Smooth muscle cell (in vitro differentiated cells): ENCODE data around the gene ANKRD36B. TPM values are rescaled to one million over a fixed set of nuclear protein-coding genes. Genes with fewer than 3 reads are reported as not detected.
"Not testable (repeated sequence)": the region's sequence is repeated elsewhere in the genome, so short reads cannot be mapped to it uniquely, and the experiment has no call there.

Experiments used
- DNase-seq: peaks from one replicate; lab custom pipeline; 2025; ENCODE audit not compliant: unreplicated experiment; lab: John Stamatoyannopoulos, UW
- H2AFZ ChIP-seq: fragments of 200-600 bp; sonication (generic); 2 replicates; pipeline ENCODE4 v1.6.0; 2016; ENCODE audit warnings: antibody characterized with exemption, low read depth, mild to moderate bottlenecking
- H3F3A ChIP-seq: fragments of 200-600 bp; sonication (generic); 2 replicates; pipeline ENCODE4 v1.6.0; 2017; ENCODE audit warnings: antibody characterized with exemption, low read depth
- H3K27ac ChIP-seq: fragments of 200-600 bp; sonication (generic); 2 replicates; pipeline ENCODE4 v1.5.1; 2016; ENCODE audit warnings: low read depth, mild to moderate bottlenecking
- H3K27me3 ChIP-seq: fragments of 200-600 bp; sonication (generic); 2 replicates; pipeline ENCODE4 v1.6.1; 2016; ENCODE audit warnings: low read depth, mild to moderate bottlenecking
- H3K36me3 ChIP-seq: fragments of 200-600 bp; sonication (generic); 2 replicates; pipeline ENCODE4 v1.5.1; 2016; ENCODE audit warnings: low read depth
- H3K4me1 ChIP-seq: fragments of 200-600 bp; sonication (generic); 2 replicates; pipeline ENCODE4 v1.5.1; 2016; ENCODE audit warnings: low read depth
- H3K4me2 ChIP-seq: fragments of 200-600 bp; sonication (generic); 2 replicates; pipeline ENCODE4 v1.6.0; 2016; ENCODE audit warnings: mild to moderate bottlenecking
- H3K4me3 ChIP-seq: fragments of 200-600 bp; sonication (generic); 2 replicates; pipeline ENCODE4 v1.5.1; 2016; ENCODE audit warnings: mild to moderate bottlenecking
- H3K79me2 ChIP-seq: fragments of 200-600 bp; sonication (generic); 2 replicates; pipeline ENCODE4 v1.6.0; 2016; ENCODE audit warnings: low read depth, mild to moderate bottlenecking
- H3K9ac ChIP-seq: fragments of 200-600 bp; sonication (generic); 2 replicates; pipeline ENCODE4 v1.6.0; 2016; ENCODE audit warnings: low read depth
- H3K9me3 ChIP-seq: fragments of 200-600 bp; sonication (generic); replicated peaks from 2 replicates; pipeline ENCODE4 v1.5.1; 2016; ENCODE audit warnings: low read depth
- H4K20me1 ChIP-seq: fragments of 200-600 bp; sonication (generic); 2 replicates; pipeline ENCODE4 v1.6.0; 2016; ENCODE audit warnings: low read depth
- WGBS: methylation state at CpG from one replicate; pipeline ENCODE4 v1.1.7; 2016; ENCODE audit warnings: low lambda C conversion rate; 5-methylcytosine and 5-hydroxymethylcytosine counted together
- polyA plus RNA-seq: library from polyadenylated mRNA; unstranded; fragments of >200 nt; fragmentation: Nextera tagmentation; extraction: Ambion mirVana; gene quantifications from 2 replicates; pipeline ENCODE4 v1.2.1, GENCODE V29; 2016
- total RNA-seq: library from RNA; depleted of rRNA; stranded (reverse); fragments of >200 nt; gene quantifications from 2 replicates; pipeline ENCODE4 v1.2.3, GENCODE V29; 2014
- TF ChIP-seq, protein P1 (sequence below): fragments of 200-600 bp; sonication (generic); IDR thresholded peaks from 2 replicates; pipeline ENCODE4 v1.5.1; 2017; ENCODE audit warnings: borderline replicate concordance, mild to moderate bottlenecking, antibody characterized with exemption; ENCODE audit not compliant: insufficient read depth, poor library complexity, severe bottlenecking

Gene ANKRD36B
- total and polyA plus RNA-seq, 2 experiments from 2014 or later, result 13.9 to 16.9 TPM

DNA sequence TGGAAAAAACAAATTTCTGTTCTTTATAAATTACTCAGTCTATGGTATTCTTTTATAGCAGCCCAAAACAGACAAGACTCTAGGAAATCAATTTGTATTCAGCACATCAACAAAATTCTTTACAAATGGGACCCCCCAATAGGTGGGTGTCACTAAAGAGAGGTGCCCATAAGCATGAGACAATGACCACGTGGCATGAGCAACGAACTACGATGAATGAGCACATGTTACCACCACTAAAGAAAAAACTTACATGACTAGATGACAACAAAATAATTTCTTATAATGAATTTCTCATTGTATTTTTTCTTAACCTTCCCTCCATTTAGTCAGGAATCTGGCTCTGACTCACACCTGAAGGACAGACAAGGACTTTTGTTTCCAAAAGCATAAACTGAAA is 3.8 kb upstream of the ANKRD36B start:
- not testable (repeated sequence) for H2AFZ ChIP-seq, H3K9me3 ChIP-seq, DNase-seq, H3K9ac ChIP-seq, H3K79me2 ChIP-seq, H3K4me3 ChIP-seq, H3K4me1 ChIP-seq, H3K27ac ChIP-seq, H3K36me3 ChIP-seq, H3F3A ChIP-seq, H3K27me3 ChIP-seq, H3K4me2 ChIP-seq, H4K20me1 ChIP-seq
- WGBS, result 92% methylated on average over 3 of the region's 3 CpGs

DNA sequence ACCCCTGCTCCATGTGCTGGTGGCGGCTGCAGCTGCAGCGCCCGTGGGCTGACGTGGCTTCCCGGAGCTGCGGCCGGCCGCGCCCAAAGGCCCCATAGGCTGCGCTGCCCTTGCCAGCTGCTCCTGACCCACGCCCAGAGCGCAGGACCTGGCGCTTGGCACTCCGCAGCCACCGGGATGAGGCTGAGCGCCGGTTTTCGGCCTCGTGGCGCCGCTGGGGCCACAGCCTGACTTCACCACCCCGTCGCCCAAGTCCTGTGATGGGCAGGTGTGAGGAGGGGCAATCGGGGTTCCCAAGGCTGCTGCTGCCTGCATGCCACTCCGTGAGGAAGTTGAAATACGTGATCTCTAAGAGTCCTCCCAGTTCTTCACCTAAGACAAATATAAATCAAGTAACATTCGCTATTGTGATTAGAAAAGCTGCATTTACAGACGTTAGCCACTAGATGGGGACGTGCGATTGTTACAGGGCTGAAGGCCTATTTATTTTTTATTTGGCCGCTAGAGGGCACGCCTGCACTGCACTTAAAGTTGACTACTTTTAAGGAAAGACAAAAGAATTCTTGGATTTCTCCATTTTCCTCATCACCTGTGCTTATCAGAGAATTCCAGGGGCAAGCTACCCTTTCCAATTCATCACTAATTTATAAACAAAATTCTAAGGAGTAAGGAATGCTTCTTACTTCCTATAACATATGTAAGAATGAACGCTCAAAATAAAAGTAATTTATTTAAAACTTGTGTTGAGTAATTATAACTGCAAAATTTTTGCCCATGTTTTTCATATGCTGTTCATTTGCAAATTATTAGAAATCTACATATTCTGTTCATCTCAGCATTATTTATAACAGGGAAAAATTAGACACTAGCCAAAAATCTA is 1.1 kb upstream of the ANKRD36B start:
- H3K36me3 ChIP-seq, H3K4me1 ChIP-seq, H4K20me1 ChIP-seq, H3K9me3 ChIP-seq, H3F3A ChIP-seq, DNase-seq, H3K27me3 ChIP-seq: not testable (repeated sequence)
- TF ChIP-seq, protein P1, sequence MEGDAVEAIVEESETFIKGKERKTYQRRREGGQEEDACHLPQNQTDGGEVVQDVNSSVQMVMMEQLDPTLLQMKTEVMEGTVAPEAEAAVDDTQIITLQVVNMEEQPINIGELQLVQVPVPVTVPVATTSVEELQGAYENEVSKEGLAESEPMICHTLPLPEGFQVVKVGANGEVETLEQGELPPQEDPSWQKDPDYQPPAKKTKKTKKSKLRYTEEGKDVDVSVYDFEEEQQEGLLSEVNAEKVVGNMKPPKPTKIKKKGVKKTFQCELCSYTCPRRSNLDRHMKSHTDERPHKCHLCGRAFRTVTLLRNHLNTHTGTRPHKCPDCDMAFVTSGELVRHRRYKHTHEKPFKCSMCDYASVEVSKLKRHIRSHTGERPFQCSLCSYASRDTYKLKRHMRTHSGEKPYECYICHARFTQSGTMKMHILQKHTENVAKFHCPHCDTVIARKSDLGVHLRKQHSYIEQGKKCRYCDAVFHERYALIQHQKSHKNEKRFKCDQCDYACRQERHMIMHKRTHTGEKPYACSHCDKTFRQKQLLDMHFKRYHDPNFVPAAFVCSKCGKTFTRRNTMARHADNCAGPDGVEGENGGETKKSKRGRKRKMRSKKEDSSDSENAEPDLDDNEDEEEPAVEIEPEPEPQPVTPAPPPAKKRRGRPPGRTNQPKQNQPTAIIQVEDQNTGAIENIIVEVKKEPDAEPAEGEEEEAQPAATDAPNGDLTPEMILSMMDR, result peak; percentile 100
- peak overlapping the region; percentile 99 for H2AFZ ChIP-seq
- H3K79me2 ChIP-seq, result peaks cover 11% of the 10 kb centered on the region
- H3K27ac ChIP-seq, result peak overlapping the region; percentile 63
- peak overlapping the region; percentile 95 for H3K4me2 ChIP-seq
- peak overlapping the region; percentile 83 for H3K4me3 ChIP-seq
- 3% methylated on average over 33 of the region's 33 CpGs for WGBS
- H3K9ac ChIP-seq, result peak overlapping the region; percentile 55

DNA sequence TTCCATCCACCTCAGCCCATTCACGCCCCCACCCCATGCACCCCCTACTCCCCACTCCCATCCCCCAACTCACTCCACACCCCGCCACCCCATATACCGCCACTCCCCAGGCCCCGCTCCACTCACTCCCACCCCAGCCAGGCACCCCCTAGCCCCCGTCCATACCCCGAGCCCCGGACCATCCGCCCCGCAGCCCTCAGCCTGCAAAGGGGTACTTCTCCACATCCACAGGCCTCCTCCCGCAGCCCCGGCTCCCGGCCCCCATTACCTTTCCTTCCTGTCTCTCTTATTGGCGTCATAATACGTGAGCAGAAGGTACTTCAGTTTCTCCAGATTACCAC is 450 bp downstream of the ANKRD36B start:
- 3% methylated on average over 10 of the region's 14 CpGs for WGBS

DNA sequence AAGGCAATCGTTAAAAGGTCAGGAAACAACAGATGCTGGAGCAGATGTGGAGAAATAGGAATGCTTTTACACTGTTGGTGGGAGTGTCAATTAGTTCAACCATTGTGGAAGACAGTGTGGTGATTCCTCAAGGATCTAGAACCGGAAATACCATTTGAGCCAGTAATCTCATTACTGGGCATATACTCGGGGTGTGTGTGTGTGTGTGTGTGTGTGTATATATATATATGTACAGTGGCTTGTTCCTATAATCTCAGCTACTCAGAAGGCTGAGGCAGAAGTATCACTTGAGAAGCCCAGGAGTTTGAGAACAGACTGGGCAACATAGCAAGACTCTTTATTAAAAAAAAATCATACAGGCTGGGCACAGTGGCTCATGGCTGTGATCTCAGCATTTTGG is 24.0 kb downstream of the ANKRD36B start:
- H2AFZ ChIP-seq, H3K9ac ChIP-seq: not testable (repeated sequence)
- WGBS, result 64% methylated on average over 3 of the region's 3 CpGs

More for the DNA sequence above, 450 bp downstream of the ANKRD36B start:
- Histone ChIP-seq H2AFZ (peak overlapping the region; percentile 86), H3K4me2 (peak overlapping the region; percentile 89), H3K9ac (peak overlapping the region; percentile 33), H3K27ac (peak overlapping the region; percentile 45), H3K4me3 (peak overlapping the region; percentile 83), H3K79me2 (peaks cover 11% of the 10 kb centered on the region)
- not testable (repeated sequence) for DNase-seq, H3K36me3 ChIP-seq, H3K4me1 ChIP-seq, H3K9me3 ChIP-seq, H3F3A ChIP-seq, H4K20me1 ChIP-seq, H3K27me3 ChIP-seq

DNA sequence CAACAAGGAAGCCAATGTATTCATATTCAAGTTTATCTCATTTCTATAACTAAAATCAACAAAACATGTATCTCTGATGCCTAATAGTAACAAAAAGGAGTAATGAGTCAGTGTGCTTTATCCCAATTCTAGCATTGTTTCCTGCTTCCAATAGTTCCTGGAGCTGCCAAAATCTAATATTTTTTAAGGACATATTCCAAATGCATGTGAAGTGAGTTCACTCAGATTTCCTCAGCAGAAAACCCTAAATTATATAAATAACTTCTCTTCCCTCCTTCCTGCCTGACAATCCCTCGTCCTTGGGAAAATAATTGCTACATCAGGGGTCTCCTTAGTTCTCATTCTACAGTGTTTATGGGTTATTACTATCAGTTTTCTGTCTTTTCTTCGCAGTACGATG is 37.3 kb downstream of the ANKRD36B start:
- H3F3A ChIP-seq, result not testable (repeated sequence)
- WGBS, result 97% methylated on average over 3 of the region's 3 CpGs

More for the DNA sequence above, 24.0 kb downstream of the ANKRD36B start:
- not testable (repeated sequence) for H3K36me3 ChIP-seq, H3K4me2 ChIP-seq, H3K4me3 ChIP-seq, H3K9me3 ChIP-seq, H3K79me2 ChIP-seq, H4K20me1 ChIP-seq, H3K27ac ChIP-seq, H3K27me3 ChIP-seq, DNase-seq, H3F3A ChIP-seq, H3K4me1 ChIP-seq

DNA sequence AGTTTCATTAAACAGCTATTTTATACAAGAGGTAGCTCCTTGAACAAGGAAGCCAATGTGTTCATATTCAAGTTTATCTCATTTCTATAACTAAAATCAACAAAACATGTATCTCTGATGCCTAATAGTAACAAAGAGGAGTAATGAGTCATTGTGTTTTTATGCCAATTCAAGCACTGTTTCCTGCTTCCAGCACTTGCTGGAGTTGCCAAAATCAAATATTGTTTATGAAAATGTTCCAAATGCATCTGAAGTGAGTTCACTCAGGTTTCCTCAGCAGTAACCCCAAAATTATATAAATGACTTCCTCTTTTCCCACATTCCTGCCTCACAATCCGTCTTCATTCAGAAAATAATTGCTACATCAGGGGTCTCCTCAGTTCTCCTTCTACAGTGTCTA is 39.2 kb downstream of the ANKRD36B start:
- H3K4me2 ChIP-seq, H3F3A ChIP-seq, H3K4me3 ChIP-seq, H3K4me1 ChIP-seq, H2AFZ ChIP-seq, H3K27ac ChIP-seq, H3K27me3 ChIP-seq, H3K9ac ChIP-seq, H3K79me2 ChIP-seq, DNase-seq, H3K9me3 ChIP-seq, H4K20me1 ChIP-seq: not testable (repeated sequence)
- 89% methylated on average over 1 of the region's 1 CpG for WGBS
- peaks cover 16% of the 10 kb centered on the region for H3K36me3 ChIP-seq

More for the DNA sequence above, 37.3 kb downstream of the ANKRD36B start:
- not testable (repeated sequence) for H3K27ac ChIP-seq, H2AFZ ChIP-seq, H3K4me2 ChIP-seq, H3K9me3 ChIP-seq, DNase-seq, H4K20me1 ChIP-seq, H3K27me3 ChIP-seq, H3K4me1 ChIP-seq, H3K79me2 ChIP-seq, H3K4me3 ChIP-seq, H3K9ac ChIP-seq
- peaks cover 11% of the 10 kb centered on the region for H3K36me3 ChIP-seq

DNA sequence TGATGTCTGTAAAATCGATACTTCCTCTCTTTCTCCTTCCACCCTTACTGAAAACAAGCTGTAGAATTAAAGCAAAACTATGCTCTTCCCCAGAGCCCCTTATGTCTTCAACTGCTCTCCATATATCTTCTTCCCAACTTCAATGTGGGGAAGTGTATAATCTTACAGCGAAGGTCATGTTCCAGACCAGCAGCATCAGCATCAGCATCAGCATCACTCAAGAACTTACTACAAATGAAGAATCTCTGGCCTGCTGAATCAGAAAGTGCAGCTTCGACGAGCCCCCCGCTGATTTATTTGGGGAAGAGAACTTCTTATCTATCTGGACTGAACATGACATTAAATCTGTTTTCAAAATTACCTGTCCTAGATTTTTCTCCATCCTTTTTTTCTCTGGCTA is 40.6 kb downstream of the ANKRD36B start:
- WGBS, result over 99% methylated on average over 5 of the region's 5 CpGs
- H3K4me2 ChIP-seq, H3K9me3 ChIP-seq, H3K36me3 ChIP-seq, H2AFZ ChIP-seq, H3K4me1 ChIP-seq, H3K27me3 ChIP-seq, H3K27ac ChIP-seq, H4K20me1 ChIP-seq, H3F3A ChIP-seq, H3K79me2 ChIP-seq, H3K9ac ChIP-seq, DNase-seq, H3K4me3 ChIP-seq: not testable (repeated sequence)

DNA sequence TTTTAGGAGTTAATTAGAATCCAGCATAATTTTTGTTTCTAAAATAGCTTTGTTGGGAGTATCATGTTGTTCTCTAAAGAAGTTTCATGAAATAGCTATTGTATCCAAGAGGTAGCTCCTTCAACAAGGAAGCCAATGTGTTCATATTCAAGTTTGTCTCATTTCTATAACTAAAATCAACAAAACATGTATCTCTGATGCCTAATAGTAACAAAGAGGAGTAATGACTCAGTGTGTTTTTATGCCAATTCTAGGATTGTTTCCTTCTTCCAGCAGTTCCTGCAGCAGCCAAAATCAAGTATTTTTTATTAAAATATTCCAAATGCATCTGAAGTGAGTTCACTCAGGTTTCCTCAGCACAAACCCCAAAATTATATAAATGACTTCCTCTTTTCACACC is 41.1 kb downstream of the ANKRD36B start:
- H3K4me1 ChIP-seq, H3F3A ChIP-seq, H3K9ac ChIP-seq, H3K36me3 ChIP-seq, H3K27ac ChIP-seq, H3K79me2 ChIP-seq, H3K9me3 ChIP-seq, H3K4me3 ChIP-seq, H2AFZ ChIP-seq, H4K20me1 ChIP-seq, H3K27me3 ChIP-seq, H3K4me2 ChIP-seq, DNase-seq: not testable (repeated sequence)
